GM12892 (cell line): ENCODE results near the gene RBFOX2.

ENCODE experiments used
- POLR2A ChIP-seq: IDR thresholded peaks from 2 replicates; pipeline ENCODE4 v1.6.1; 2011; ENCODE audit warnings: low read depth, low read length, control low read depth
- TAF1 ChIP-seq: IDR thresholded peaks from 2 replicates; pipeline ENCODE4 v1.6.1; 2011; ENCODE audit warnings: low read depth, mild to moderate bottlenecking, control low read depth, low read length, borderline replicate concordance

DNA sequence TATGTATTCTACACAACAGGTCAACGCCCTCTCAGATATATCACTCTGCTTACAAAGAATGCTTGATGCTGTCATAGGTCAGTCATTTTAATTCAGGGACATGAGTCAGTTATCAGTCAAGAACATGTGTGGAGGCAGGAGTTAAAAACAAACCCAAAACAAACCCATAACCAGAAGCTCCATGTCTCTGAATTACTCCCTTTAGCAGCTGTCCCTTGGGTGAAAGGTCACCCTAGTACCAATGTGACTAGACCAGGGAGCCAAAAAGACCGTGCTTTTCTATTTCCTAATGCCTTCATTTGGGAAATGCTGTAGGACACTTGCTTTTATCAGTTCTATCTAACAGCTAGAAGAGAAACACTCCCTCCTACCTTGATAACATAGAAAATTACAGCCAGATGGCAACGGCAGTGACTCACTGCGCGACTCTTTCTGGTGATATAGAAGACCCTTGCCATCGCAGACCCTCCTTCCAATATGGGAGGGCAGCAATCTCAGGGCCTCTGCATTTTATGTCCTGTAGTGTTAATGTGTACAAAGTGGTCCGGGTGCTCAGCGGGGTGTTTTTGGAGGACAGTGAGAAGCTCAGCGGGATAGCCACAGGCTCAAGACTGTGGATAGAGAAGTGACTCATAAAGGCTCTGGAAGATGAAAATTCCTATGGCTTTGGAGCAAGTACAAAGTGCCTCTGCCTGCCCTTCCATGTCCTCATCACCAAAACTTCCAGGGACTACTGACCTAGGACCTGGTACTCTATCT is 286.1 kb downstream of the RBFOX2 start:
- TF ChIP-seq TAF1: no peak
- TF ChIP-seq POLR2A: no peak
